Head of caudate nucleus (tissue), 42 donors: Measurements from ENCODE around the gene SLC8A1.

Experiments
- DNase-seq, 42 donors: peaks; one replicate each; pipeline versions ENCODE4 v3.0.0 to v3.0.0-alpha.2; 2020 to 2021; ENCODE audit warnings: mixed read lengths in 7 of 42
- intact Hi-C: fragments of 100-400 bp; cut with DNase I; formaldehyde crosslinking; loops from one replicate; pipeline ENCODE4 v1.15.0; 2022

Gene SLC8A1

GRCh38 chr2:40400336-40400953, 51.4 kb downstream of the SLC8A1 start:
- no peak for DNase-seq
- intact Hi-C loops = no loop called here

- intact Hi-C loops = no loop called here
- no peak for DNase-seq
Measured at GRCh38 chr2:40397765-40398164, 54.1 kb downstream of the SLC8A1 start.

GRCh38 chr2:40396124-40396523, 55.8 kb downstream of the SLC8A1 start:
- intact Hi-C loops = no loop called here
- DNase-seq = no peak

- intact Hi-C loops = no loop called here
- no peak for DNase-seq
Measured at GRCh38 chr2:40395169-40396073, 56.5 kb downstream of the SLC8A1 start.

- DNase-seq = no peak
- intact Hi-C loops = no loop called here
Measured at GRCh38 chr2:40394597-40394996, 57.3 kb downstream of the SLC8A1 start.

GRCh38 chr2:40394031-40394430, 57.9 kb downstream of the SLC8A1 start:
- no peak for DNase-seq
- intact Hi-C loops = no loop called here

- intact Hi-C loops = no loop called here
- no peak for DNase-seq
Measured at GRCh38 chr2:40388161-40388560, 63.7 kb downstream of the SLC8A1 start.

- no peak for DNase-seq
- intact Hi-C loops = no loop called here
Measured at GRCh38 chr2:40386177-40386576, 65.7 kb downstream of the SLC8A1 start.

- intact Hi-C loops = no loop called here
- no peak for DNase-seq
Measured at GRCh38 chr2:40384714-40385113, 67.2 kb downstream of the SLC8A1 start.

GRCh38 chr2:40384233-40384632, 67.7 kb downstream of the SLC8A1 start:
- no peak for DNase-seq
- intact Hi-C loops = no loop called here

GRCh38 chr2:40380721-40381120, 71.2 kb downstream of the SLC8A1 start:
- DNase-seq = no peak
- intact Hi-C loops = no loop called here

GRCh38 chr2:40380041-40380440, 71.8 kb downstream of the SLC8A1 start:
- DNase-seq = no peak

GRCh38 chr2:40374543-40375240, 77.2 kb downstream of the SLC8A1 start:
- no peak for DNase-seq
- intact Hi-C loops = no loop called here

More at GRCh38 chr2:40380041-40380440, 71.8 kb downstream of the SLC8A1 start:
- intact Hi-C loops = no loop called here

- peak in 2 of 42 donors; percentile 21 to 25 for DNase-seq
Measured at GRCh38 chr2:40373111-40373510, 78.8 kb downstream of the SLC8A1 start.

GRCh38 chr2:40372283-40372985, 79.5 kb downstream of the SLC8A1 start:
- DNase-seq = no peak
- intact Hi-C loops = no loop called here

More at GRCh38 chr2:40373111-40373510, 78.8 kb downstream of the SLC8A1 start:
- intact Hi-C loops = no loop called here

GRCh38 chr2:40371525-40372282, 80.2 kb downstream of the SLC8A1 start:
- DNase-seq = peak in 20 of 42 donors; percentile 6 to 59 (median 24)
- intact Hi-C loops = no loop called here

GRCh38 chr2:40370007-40370395, 81.9 kb downstream of the SLC8A1 start:
- DNase-seq = peak in 17 of 42 donors; percentile 8 to 67 (median 36)
- intact Hi-C loops = no loop called here

GRCh38 chr2:40369267-40370006, 82.5 kb downstream of the SLC8A1 start:
- no peak for DNase-seq
- intact Hi-C loops = no loop called here
